ENCODE measurements around the gene OR2L2.
"Not testable (repeated sequence)": the region's sequence is repeated elsewhere in the genome, so short reads cannot be mapped to it uniquely, and the experiment has no call there.

Gene OR2L2, protein sequence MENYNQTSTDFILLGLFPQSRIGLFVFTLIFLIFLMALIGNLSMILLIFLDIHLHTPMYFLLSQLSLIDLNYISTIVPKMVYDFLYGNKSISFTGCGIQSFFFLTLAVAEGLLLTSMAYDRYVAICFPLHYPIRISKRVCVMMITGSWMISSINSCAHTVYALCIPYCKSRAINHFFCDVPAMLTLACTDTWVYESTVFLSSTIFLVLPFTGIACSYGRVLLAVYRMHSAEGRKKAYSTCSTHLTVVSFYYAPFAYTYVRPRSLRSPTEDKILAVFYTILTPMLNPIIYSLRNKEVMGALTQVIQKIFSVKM

DNA sequence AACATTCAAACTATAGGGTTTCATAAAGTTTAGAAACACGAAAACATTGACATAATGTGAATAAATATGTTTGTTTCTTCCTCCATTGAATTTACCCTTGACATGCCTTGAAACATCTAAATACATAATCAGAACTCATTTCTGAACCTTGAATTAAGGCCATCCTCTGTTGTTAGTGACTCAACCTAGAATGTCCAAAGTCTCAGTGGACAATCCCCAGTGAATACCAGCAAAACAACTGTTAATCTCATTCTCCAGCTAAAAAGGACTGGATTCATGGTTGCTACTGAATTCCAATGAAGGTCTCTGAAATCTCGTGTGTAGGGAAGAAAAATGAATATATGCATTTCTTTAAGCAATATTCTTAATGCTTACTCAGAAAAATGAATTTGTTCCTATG is at the start of gene OR2L2:
Gene OR2L2 (plus strand): TSS at position 301 of the 400 bp plus-strand sequence. CDS start 8,198 bp downstream, outside the sequence.
- DNase-seq, result no peak

DNA sequence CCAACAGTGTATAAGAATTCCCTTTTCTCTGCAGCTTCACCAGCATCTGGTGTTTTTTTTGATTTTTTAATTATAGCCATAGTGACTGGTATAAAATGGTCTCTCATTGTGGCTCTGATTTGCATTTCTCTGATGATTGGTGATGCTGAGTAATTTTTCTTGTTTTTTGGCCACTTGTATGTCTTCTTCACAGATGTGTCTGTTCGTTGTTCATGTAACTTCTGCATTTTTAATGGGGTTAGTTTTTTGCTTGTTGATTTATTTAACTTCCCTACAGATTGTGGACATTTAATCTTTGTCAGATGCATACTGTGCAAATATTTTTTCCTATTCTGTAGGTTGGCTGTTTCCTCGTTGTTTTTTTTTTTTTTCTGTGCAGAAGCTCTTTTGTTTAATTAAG is 36.9 kb upstream of the OR2L2 start:
- DNase-seq, result no peak

DNA sequence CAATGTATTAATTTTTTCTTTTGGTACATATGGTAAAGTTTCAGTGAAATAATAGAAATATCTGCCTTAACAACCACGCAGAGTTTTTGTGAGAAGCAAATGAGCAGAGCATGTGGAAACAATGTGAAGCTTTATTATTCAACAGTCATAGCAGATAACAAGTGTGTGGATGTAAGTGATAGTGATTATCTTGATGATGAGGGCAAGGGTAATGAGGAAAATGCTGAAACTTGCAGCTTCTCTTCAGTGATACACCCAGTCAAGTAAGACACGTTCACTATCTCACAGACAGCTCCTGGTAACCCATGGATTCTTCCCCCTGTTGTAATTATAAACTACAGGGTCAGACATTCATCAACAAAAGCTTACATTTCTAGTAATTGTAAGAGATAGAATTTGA is 31.1 kb upstream of the OR2L2 start:
- no peak for DNase-seq

DNA sequence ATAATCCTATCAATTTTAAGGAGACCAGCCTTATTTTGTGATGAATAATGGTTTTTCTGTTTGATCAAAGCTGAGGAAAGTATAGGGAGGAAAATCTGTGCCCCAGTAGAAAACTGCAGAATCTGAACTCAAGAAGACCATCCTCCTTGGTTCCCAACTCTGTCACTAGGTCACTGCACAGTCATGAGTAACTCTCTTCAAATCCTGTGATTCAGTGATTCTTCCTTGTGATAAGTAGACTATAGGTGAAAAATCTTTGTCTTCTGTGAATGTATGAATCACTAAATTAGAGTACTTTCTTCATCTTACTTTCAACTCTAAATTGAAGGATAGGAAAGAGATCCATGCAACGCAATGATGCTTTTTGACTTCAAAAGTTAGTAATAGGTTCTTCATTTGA is 29.7 kb upstream of the OR2L2 start:
- DNase-seq, result no peak

DNA sequence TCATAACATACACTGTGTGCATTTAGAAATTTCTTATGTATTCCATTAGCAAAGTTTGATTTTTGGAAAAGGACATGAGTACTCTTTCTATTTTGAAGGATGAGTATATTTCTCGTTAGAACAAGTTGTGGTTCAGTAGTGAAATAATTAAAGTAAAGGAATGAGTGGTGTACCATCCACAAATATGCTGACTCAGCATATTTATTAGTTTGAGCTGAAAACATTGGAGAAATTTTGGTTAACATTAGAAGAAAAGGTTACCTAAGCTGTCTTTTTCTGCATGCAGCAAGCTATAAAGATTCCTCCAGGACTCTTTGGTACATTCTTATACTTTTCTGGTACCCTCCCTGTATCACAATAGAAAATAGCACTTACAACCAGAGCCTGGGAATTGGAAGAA is 22.1 kb upstream of the OR2L2 start:
- DNase-seq, result no peak

DNA sequence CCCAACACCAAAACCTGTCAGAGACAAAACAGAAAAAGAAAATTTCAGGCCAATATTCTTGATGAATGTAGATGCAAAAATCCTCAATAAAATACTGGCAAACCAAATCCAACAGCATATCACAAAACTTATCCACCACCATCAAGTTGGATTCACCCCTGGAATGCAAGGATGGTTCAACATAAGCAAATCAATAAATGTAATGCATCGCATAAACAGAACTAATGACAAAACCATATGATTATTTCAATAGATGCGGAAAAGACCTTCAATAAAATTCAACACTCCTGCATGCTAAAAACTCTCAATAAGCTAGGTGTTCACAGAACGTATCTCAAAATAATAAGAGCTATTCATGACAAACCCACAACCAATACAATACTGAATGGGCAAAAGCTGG is 20.2 kb upstream of the OR2L2 start:
- no peak for DNase-seq

DNA sequence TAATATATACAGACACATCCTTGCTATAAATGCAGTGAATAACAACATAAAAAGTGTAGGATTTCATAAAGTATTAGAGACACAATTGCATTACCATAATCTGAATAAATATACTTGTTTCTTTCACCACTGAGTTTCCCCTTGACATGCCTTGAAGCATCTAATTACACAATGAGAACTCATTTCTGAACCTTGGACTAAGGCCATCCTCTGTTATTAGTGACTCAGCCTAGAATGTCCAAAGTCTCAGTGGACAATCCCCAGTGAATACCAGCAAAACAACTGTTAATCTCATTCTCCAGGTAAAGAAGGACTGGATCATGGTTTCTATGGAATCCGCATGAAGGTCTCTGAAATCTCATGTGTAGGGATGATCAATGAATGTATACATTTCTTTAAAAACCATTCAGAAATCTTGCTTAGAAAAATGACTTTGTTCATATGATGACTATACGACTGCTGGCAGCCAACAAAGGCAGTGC is 16.6 kb upstream of the OR2L2 start, which contains the start of gene OR2L5:
Gene OR2L5 (plus strand): TSS at position 432 of the 482 bp plus-strand sequence. CDS start 8,288 bp downstream, outside the sequence.
- DNase-seq, result no peak

DNA sequence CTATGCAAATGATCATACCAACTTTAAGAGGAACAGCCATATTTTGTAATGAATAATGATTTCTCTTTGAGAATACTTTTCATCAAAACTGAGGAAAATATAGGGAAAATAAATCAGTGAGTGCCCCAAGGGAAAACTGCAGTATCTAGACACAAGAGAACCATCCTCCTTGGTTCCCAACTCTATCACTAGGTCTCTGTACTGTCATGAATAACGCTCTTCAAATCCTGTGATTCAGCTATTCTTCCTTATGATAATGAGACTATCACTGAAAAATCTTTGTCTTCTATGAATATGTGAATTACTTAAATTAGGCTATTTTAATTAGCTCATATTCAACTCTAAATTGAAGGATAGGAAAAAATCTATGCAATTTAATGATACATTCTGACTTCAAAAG is 14.1 kb upstream of the OR2L2 start:
- DNase-seq, result no peak

DNA sequence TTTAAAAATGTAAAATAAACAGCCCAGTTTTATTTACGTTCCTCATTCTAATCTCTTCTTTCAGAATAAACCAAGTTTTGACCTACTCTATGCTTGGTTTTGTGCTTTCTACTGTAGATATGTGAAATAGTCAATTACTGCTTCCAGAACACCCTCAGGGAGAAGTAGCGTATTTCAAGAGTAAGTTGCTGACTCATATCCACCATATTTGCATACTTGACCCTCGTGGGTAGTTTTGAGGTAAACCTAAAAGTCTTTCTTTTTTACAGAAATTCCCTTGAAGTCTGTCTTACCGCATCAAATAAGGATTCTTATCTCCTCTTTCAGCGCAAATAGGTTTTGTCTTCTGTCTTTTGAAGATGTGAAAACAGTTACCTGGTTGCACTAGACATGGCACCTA is 15.3 kb downstream of the OR2L2 start:
- DNase-seq, result no peak

DNA sequence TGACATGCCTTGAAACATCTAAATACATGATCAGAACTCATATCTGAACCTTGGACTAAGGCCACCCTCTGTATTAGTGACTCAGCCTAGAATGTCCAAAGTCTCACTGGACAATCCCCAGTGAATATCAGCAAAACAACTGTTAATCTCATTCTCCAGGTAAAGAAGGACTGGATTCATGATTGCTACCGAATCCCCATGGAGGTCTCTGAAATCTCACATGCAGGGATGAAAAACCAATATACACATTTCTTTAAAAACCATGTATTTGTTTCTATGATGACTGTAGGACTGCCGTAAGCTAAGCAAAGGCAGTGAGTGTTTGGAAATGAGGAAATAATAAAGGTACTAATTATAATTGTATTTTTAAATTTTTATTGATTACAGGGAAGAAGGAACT is 16.7 kb downstream of the OR2L2 start, which contains the start of gene OR2L3:
Gene OR2L3 (plus strand): TSS at position 301 of the 400 bp plus-strand sequence. CDS start 13,846 bp downstream, outside the sequence.
- no peak for DNase-seq

DNA sequence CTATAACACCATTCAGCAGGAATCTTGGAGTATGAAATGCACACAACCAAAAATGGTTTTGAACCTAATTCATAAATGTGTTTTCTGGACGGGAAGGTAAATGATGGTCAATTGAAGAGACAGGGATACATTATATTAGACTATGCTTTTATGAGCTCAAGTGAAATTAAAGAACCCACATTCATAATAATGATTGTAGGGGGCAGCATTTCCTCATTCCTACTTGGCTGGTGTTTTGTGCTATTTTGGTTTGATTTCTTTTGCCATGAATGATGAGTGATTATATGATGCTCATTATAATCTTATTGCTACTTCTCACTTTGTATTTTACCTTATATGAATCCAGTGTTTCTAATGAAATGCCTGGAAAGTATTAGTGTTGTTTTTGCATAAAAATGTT is 17.1 kb downstream of the OR2L2 start:
- no peak for DNase-seq

DNA sequence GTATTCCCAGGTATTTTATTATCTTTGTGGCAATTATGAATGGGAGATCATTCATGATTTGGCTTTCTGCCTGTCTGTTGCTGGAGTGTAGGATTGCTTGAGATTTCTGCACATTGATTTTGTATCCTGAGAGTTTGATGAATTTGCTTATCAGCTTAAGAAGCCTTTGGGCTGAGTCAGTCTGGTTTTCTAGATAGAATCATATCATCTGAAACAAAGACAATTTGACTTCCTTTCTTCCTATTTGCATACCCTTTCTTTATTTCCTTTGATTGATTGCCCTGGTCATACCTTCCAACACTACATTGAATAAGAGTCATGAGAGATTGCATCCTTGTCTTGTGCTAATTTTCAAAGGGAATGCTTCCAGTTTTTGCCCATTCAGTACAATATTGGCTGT is 24.8 kb downstream of the OR2L2 start:
- no peak for DNase-seq

DNA sequence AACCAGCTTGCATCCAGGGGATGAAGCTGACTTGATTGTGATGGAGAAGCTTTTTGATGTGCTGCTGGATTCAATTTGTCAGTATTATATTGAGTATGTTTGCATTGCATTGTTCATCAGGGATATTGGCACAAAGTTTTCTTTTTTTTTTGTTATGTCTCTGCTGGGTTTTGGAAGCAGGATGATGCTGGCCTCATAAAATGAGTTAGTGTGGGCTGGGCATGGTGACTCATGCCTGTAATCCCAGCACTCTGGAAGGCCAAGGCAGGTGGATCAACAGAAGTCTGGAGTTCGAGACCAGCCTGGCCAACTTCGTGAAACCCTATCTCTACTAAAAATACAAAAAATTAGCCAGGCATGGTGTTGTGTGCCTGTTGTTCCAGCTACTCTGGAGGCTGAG is 25.4 kb downstream of the OR2L2 start:
- DNase-seq, result no peak

DNA sequence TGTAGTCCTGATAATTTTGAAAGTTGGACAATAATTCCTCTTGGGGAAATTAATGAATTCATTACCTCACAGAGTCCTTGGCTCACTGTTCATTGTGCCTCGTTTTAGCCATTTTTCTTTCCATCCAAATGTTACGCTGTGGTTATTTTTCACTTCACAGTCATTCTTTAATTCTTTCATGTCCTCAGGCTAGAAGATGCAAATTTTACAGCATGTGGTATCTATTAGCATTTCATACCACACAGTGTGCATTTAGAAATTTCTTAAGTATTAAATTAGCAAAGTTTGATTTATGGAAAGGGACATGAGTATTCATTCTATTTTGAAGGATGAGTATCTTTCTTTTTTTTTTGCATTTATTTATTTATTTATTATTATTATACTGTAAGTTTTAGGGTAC is 35.2 kb downstream of the OR2L2 start:
- DNase-seq, result no peak

DNA sequence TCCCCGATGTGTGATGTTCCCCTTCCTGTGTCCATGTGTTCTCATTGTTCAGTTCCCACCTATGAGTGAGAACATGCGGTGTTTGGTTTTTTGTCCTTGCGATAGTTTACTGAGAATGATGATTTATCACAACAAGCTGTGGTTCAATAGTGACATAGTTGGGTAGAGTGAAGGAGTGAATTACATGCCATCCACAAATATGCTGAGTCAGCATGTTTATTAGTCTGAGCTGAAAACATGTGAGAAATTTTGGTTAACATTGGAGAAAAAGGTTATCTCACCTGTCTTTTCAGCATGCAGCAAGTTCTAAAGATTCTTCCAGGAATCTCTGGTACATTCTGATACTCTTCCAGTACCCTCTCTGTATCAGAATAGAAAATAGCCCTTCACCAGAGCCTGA is 35.7 kb downstream of the OR2L2 start:
- no peak for DNase-seq

DNA sequence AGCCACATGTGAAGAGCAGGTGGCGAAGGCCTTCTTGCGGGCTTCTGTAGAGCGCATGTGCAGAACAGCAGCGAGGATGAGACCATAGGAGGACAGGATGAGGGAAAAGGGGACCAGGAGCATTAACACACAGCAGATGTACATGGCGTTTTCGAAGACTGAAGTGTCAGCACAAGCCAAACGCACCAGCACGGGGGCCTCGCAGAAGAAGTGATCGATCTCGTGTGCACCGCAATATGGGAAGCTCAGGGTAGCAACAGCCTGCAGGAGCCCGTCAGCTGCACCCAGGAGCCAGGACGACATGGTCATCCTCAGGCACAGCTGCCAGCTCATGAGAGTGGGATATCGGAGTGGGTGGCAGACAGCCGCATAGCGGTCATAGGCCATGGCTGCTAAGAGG is 54.0 kb downstream of the OR2L2 start:
- not testable (repeated sequence) for DNase-seq
